HG03045 (cell line): ENCODE measurements around the gene CFAP299.
"Not testable (repeated sequence)": the region's sequence is repeated elsewhere in the genome, so short reads cannot be mapped to it uniquely, and the experiment has no call there.

Experiments used
- ATAC-seq: cut with Tn5 transposase; IDR thresholded peaks from one replicate; pipeline ENCODE4 v1.9.1; 2021; ENCODE audit warnings: mild to moderate bottlenecking, moderate library complexity; ENCODE audit not compliant: unreplicated experiment

Gene CFAP299

DNA sequence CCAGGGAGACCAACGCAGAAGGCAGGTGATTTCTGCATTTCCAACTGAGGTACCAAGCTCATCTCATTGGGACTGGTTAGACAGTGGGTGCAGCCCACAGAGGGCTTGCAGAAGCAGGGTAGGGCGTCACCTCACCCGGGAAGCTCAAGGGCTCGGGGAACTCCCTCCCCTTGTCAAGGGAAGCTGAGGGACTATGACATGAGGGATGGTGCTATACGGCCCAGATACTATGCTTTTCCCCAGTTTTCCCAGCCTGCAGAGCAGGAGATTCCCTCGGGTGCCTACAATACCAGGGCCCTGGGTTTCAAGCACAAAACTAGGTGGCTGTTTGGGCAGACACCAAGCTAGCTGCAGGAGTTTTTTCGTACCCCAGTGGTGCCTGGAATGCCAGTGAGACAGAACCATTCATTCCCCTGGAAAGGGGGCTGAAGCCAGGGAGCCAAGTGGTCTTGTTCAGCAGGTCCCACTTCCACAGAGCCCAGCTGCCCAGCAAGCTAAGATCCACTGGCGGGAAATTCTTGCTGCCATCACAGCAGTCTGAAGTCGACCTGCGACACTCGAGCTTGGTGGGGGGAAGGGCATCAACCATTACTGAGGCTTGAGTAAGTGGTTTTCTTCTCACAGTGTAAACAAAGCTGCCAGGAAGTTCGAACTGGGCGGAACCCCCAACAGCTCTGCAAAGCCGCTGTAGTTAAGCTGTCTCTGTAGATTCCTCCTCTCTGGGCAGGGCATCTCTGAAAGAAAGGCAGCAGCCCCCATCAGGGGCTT lies 103.9 kb downstream of the CFAP299 start:
- not testable (repeated sequence) for ATAC-seq

DNA sequence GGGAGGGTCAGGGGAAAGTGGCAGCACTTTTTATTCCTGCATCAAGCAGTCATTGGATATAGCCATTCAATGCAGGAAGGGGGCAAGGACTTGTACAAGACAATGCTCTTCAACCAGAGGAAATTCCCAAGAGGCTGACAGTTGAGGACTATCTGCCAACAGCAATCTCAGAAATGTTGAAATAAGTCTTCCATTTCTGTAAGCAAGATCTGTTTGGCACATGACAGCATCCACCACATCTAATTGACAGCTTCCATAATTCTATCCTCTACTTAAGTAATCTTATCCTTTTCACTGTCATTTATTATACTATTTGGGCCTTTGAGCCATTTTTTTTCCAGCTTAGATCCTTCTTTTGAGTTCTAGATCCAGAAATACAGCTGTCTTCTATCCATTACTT lies 110.7 kb downstream of the CFAP299 start:
- no peak for ATAC-seq

- ATAC-seq: no peak
Measured at GRCh38 chr4:80446664-80447063, 111.1 kb downstream of the CFAP299 start.

DNA sequence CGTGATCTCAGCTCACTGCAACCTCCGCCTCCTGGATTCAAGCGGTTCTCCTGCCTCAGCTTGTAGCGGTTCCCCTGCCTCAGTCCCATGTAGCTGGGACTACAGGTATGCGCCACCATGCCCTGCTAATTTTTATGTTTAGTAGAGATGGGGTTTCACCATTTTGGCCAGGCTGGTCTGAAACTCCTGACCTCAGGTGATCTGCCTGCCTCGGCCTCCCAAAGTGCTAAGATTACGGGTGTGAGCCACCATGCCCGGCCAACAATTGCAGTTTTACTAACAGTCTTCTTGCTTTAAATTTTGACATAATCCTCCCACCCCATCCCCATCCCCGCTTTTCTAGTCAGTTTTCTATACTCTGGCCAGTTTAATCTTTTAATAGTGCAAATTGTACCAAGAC lies 112.0 kb downstream of the CFAP299 start:
- no peak for ATAC-seq

DNA sequence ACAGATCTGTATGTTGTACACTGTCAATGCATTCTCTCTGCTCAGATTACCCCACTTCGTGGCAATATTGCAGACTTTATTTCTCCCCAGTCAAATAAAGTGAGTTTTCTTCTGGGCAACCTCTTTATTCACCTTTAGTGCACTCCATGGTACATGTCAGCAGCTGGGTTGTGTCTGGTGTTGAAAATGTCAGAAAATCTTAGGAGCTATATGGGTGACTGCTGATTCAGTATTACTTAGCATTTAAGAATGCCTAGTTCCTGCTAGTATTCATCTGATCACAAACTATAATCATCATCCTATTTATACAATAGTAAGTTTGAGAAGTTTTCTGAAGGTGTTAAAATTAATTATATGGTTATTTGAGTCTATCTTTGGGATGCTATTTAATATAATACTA lies 112.5 kb downstream of the CFAP299 start:
- no peak for ATAC-seq

DNA sequence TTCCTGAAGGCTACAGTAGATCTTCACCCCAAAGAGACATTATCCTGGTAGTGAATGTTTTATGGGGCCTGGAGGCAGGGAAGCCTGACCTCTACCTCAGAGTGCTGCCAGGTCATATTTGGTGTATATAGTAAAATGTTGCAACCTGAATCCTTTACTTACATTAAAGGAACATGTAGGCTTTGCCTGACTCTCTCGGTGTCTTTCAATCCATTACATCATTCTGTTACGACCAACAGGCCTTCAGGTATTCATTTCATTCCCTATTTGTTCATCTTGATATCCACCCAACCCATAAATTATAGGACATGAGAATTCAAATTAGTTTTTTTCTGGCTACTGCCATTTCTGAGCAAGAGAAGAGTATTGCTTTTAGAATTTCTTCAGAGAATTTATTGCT lies 116.5 kb downstream of the CFAP299 start:
- ATAC-seq: no peak

DNA sequence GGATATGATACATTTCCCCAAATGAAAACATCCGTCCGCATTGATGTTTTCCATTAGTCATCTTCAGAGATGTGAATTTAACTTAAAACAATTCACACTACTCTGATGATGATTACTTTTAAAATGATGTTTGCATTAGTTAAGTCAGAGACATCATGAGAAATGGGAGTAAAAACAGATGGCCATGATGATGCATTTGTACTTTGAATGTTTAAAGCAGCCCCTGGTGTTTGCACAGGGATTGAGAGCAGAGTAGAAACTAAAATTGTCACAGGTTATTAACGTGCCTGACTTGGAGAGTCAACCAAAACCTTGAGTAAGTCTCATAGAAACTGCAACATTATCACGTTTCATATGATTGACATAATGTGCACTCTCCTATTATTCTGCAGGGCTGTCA lies 117.2 kb downstream of the CFAP299 start:
- ATAC-seq: no peak

- no peak for ATAC-seq
Measured at GRCh38 chr4:80454040-80454439, 118.5 kb downstream of the CFAP299 start.

DNA sequence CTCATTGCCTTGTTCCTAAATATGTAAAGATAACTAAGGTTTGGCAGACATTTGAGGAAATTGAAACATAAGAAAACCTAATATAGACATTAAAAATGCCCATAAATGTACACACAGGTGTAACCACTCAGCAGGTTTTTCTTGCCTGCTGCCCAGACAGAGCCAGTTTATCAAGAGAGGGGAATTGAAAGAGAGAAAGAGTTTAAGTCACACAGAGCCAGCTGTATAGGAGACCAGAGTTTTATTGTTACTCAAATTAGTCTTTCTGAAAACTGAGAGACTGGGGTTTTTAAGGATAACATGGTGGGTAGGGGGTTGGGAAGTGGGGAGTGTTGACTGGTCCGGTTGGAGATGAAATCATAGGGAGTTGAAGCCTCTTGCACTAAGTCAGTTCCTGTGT lies 119.0 kb downstream of the CFAP299 start:
- ATAC-seq: no peak

GRCh38 chr4:80459918-80460473 lies 124.5 kb downstream of the CFAP299 start:
- no peak for ATAC-seq

DNA sequence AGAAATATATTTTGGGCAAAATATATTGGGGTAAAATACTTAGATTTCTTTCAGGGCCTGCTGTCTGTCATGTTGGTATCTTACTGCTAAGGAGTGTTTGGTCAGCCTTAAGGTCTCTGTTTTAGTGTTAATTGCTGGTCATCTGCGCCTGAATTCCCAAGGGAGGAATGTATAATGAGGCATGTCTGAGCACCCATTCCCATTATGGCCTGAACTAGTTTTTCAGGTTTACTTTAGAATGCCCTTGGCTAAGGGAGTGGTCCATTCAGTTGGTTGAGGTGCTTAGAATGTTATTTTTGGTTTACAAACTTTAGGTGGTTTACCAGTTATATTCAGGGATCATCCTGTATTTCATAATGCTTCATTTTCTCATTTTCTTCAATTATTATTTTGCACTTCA lies 125.9 kb downstream of the CFAP299 start:
- no peak for ATAC-seq

- ATAC-seq: peak; percentile 53
Measured at GRCh38 chr4:80462621-80463091, 127.1 kb downstream of the CFAP299 start.

GRCh38 chr4:80463509-80463908 lies 128.0 kb downstream of the CFAP299 start:
- ATAC-seq: no peak

DNA sequence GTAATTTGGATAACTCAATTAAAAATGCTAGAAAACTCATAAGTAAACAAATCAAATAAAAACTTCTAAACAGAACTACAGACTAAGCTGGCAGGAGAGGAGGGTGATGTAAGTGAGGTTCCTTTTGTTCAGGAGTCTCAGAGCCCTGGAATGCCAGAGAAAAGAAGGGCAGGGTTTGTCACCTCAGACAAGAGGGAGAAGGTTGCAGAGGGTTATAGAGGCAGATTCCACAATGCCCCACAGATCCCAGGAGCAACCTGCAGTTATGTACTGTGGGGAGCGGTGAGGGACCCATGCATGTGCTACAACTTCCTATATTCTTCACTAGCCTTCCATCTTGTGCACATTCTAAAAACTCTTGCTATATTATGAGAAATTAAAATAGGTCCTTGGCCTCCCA lies 129.7 kb downstream of the CFAP299 start:
- no peak for ATAC-seq

DNA sequence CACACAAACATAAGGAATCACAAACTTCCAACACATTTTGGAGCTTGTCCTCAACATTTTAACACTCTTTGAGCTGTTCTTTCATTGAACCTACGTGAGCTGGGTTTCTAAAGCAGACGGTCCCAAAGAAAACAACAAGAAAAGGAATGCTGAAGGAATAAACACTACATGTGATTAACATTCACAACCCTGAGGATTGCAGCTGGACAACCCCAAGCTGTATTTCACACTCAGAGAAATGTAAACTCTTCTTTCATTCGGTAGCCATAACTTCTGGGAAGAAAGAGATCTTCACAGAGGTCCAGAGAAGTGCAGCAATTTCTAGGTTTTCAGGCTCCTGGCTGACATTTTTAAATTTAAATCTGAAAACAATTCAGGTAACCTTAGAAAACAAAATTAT lies 130.2 kb downstream of the CFAP299 start:
- no peak for ATAC-seq

GRCh38 chr4:80466618-80467017 lies 131.1 kb downstream of the CFAP299 start:
- ATAC-seq: no peak

GRCh38 chr4:80471756-80472155 lies 136.2 kb downstream of the CFAP299 start:
- ATAC-seq: no peak

DNA sequence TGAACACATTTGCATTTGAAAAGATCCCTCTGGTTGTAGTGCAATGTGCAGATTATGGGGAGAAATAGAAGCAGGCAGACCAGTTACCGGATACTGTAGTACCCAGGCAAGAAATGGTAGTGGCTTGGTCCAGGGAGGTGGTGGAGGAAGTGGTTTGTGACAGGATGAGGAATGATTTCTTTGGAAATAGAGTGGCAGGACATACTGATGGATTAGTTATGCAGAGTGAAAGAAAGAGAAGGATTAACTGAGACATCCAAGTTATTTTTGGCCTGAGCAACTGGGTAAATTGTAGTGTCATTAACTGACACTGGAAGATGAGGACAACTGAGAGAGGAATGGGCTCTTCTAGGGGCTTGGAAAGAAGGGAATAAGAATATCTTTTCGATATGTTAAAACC lies 139.7 kb downstream of the CFAP299 start:
- ATAC-seq: no peak

DNA sequence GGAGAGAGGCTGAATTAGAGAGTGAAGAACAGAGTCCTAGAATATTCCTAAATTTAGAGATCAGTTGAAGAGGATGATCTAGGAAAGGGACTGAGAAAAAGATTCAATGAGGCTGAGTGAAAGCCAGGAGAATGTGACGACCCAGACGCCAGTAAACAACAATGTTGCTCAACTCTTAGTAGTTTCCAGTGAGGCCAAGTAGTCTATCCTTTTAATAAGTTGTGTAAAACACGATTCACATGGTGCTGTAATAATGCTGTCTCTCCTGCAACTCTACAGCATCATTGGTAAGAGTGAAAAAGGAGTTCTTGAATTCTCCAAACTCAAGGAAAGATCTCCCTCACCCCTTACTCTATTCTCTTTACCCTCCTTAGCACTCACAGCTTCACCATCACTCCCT lies 140.3 kb downstream of the CFAP299 start:
- ATAC-seq: no peak

GRCh38 chr4:80484712-80485111 lies 149.2 kb downstream of the CFAP299 start:
- ATAC-seq: no peak

- ATAC-seq: no peak
Measured at GRCh38 chr4:80486603-80487002, 151.1 kb downstream of the CFAP299 start.

- ATAC-seq: no peak
Measured at GRCh38 chr4:80489798-80490197, 154.3 kb downstream of the CFAP299 start.

DNA sequence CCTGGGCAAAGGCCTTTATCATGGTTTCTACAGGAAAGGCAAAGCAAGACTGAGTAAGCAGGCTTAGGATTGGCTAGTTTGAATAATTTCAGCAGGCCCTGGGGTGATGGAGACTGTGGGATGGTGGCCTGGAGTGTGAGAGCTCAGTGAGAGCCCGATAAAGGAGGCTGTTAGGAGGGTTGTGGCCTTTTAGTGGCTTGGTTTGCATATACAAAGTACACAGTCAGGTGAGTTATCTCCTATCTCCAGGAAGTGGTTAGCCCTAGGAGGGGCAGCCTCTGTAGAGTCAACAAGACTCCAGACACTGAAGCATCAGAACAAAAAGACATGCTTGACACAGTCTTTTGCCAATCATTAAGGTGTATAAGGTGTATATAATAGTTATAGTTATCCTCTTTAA lies 157.2 kb downstream of the CFAP299 start:
- no peak for ATAC-seq
